SK-N-SH (cell line): ENCODE results near the gene SLC2A8. TPM values are rescaled to one million over a fixed set of nuclear protein-coding genes. Genes with fewer than 3 reads are reported as not detected.

ENCODE experiments used
- CTCF ChIA-PET: fragments of 300-600, 350-600 bp; formaldehyde crosslinking; extraction: SDS; loops from one replicate; lab custom pipeline; 2021; lab: Yijun Ruan, JAX
- POLR2A ChIA-PET: fragments of 350-600 bp; sonication (Branson Sonifier 250); formaldehyde crosslinking; extraction: SDS; loops from one replicate; lab custom pipeline; 2020; ENCODE audit warnings: antibody characterized with exemption, inconsistent platforms; lab: Yijun Ruan, JAX
- DNase-seq: peaks from one replicate; pipeline ENCODE4 v3.0.0; 2012
- H2AFZ ChIP-seq: fragments of 200-600 bp; sonication (generic); 2 replicates; pipeline ENCODE4 v1.8.1; 2016; ENCODE audit warnings: antibody characterized with exemption, mild to moderate bottlenecking, low read depth
- H3F3A ChIP-seq: fragments of 200-600 bp; sonication (generic); replicated peaks from 2 replicates; pipeline ENCODE3; 2016; ENCODE audit warnings: antibody characterized with exemption, mild to moderate bottlenecking; ENCODE audit not compliant: insufficient read depth
- H3K27ac ChIP-seq, 2 experiments: fragments of 200-500 bp in 1 of 2; fragments of 200-600 bp in 1 of 2; sonication (Bioruptor generic) in 1 of 2; sonication (generic), shearing (Covaris generic) in 1 of 2; 2 replicates each; pipeline versions ENCODE4 v1.5.1 to v1.6.1; 2014 to 2016; ENCODE audit warnings: low read depth in 2 of 2, inconsistent platforms in 1 of 2, low read length in 1 of 2, mild to moderate bottlenecking in 1 of 2, mixed read lengths in 1 of 2
- H3K27me3 ChIP-seq: fragments of 200-600 bp; sonication (generic), shearing (Covaris generic); 2 replicates; pipeline ENCODE4 v1.6.1; 2016; ENCODE audit warnings: mixed run types; ENCODE audit not compliant: insufficient read depth
- H3K36me3 ChIP-seq, 2 experiments: fragments of 200-500 bp in 1 of 2; fragments of 200-600 bp in 1 of 2; sonication (Bioruptor generic) in 1 of 2; sonication (generic) in 1 of 2; replicated peaks in 1 of 2; 2 replicates each; pipeline versions ENCODE3 to v1.5.1; 2014 to 2016; ENCODE audit warnings: low read length in 1 of 2, mild to moderate bottlenecking in 1 of 2; ENCODE audit not compliant: insufficient read depth in 2 of 2, control insufficient read depth in 1 of 2
- H3K4me1 ChIP-seq, 2 experiments: fragments of 200-500 bp in 1 of 2; fragments of 200-600 bp in 1 of 2; sonication (Bioruptor generic) in 1 of 2; sonication (generic), shearing (Covaris generic) in 1 of 2; 2 replicates each; pipeline versions ENCODE4 v1.5.1 to v1.6.1; 2014 to 2016; ENCODE audit warnings: low read depth in 1 of 2, low read length in 1 of 2, mixed run types in 1 of 2; ENCODE audit not compliant: insufficient read depth in 2 of 2, control insufficient read depth in 1 of 2
- H3K4me2 ChIP-seq: fragments of 200-600 bp; sonication (generic), shearing (Covaris generic); 2 replicates; pipeline ENCODE4 v1.6.1; 2017; ENCODE audit warnings: mixed run types
- H3K4me3 ChIP-seq, 2 experiments: fragments of 200-500 bp in 1 of 2; fragments of 200-600 bp in 1 of 2; sonication (Bioruptor generic) in 1 of 2; sonication (generic), shearing (Covaris generic) in 1 of 2; 2 replicates each; pipeline versions ENCODE4 v1.5.1 to v1.8.1; 2014 to 2016; ENCODE audit warnings: low read depth in 2 of 2, inconsistent platforms in 1 of 2, low read length in 1 of 2, mild to moderate bottlenecking in 1 of 2, mixed read lengths in 1 of 2, moderate library complexity in 1 of 2
- H3K79me2 ChIP-seq: fragments of 200-600 bp; sonication (generic); 2 replicates; pipeline ENCODE4 v1.8.1; 2017; ENCODE audit warnings: mild to moderate bottlenecking; ENCODE audit not compliant: insufficient read depth
- H3K9ac ChIP-seq: fragments of 200-600 bp; sonication (generic); 2 replicates; pipeline ENCODE4 v1.6.1; 2017; ENCODE audit warnings: mixed run types
- H3K9me2 ChIP-seq: fragments of 200-600 bp; sonication (generic); 2 replicates; pipeline ENCODE4 v1.6.1; 2017; ENCODE audit warnings: mixed run types
- H3K9me3 ChIP-seq: fragments of 200-600 bp; sonication (generic); 2 replicates; pipeline ENCODE4 v1.6.1; 2017; ENCODE audit warnings: mixed run types, mild to moderate bottlenecking, moderate library complexity
- H4K20me1 ChIP-seq: fragments of 200-600 bp; sonication (generic); 2 replicates; pipeline ENCODE4 v1.6.1; 2017; ENCODE audit warnings: mild to moderate bottlenecking, mixed run types; ENCODE audit not compliant: insufficient read depth
- CHD2 ChIP-seq: fragments of 150-350 bp; IDR thresholded peaks from 2 replicates; pipeline ENCODE4 v1.6.1; 2018; ENCODE audit warnings: low read length; ENCODE audit not compliant: partially characterized antibody
- CTCF ChIP-seq: fragments of 200-600 bp; sonication (generic); IDR thresholded peaks from 2 replicates; pipeline ENCODE4 v1.6.1; 2017; ENCODE audit warnings: antibody characterized with exemption, mild to moderate bottlenecking, moderate library complexity
- ELF1 ChIP-seq: IDR thresholded peaks from 2 replicates; pipeline ENCODE4 v1.4.0; 2012
- EZH2phosphoT487 ChIP-seq: fragments of 200-600 bp; sonication (generic); IDR thresholded peaks from 2 replicates; pipeline ENCODE4 v1.6.1; 2017; ENCODE audit warnings: low read depth, mixed run types, mild to moderate bottlenecking, antibody characterized with exemption, moderate library complexity, borderline replicate concordance
- FOSL2 ChIP-seq: IDR thresholded peaks from 2 replicates; pipeline ENCODE4 v1.4.0; 2012; ENCODE audit warnings: low read depth, mild to moderate bottlenecking, moderate library complexity, borderline replicate concordance
- GABPA ChIP-seq: IDR thresholded peaks from 2 replicates; pipeline ENCODE4 v1.4.0; 2012; ENCODE audit warnings: low read depth, mild to moderate bottlenecking
- GATA2 ChIP-seq: sonication (generic); formaldehyde crosslinking; IDR thresholded peaks from 2 replicates; pipeline ENCODE4 v1.5.0; 2020; ENCODE audit warnings: mild to moderate bottlenecking, missing genetic modification reagents
- IRF3 ChIP-seq: fragments of 150-350 bp; IDR thresholded peaks from 2 replicates; pipeline ENCODE4 v1.6.1; 2016; ENCODE audit warnings: mild to moderate bottlenecking, low read depth, low read length
- JUND ChIP-seq: IDR thresholded peaks from 2 replicates; pipeline ENCODE4 v1.4.0; 2012
- MAX ChIP-seq: IDR thresholded peaks from 2 replicates; pipeline ENCODE4 v1.4.0; 2012; ENCODE audit warnings: low read depth
- MEF2A ChIP-seq: IDR thresholded peaks from 2 replicates; pipeline ENCODE4 v1.4.0; 2012; ENCODE audit warnings: low read depth, borderline replicate concordance
- MXI1 ChIP-seq: IDR thresholded peaks from 2 replicates; pipeline ENCODE4 v1.6.1; 2012; ENCODE audit warnings: mild to moderate bottlenecking, low read depth, low read length, improper control_type of control experiment
- NRF1 ChIP-seq: IDR thresholded peaks from 2 replicates; pipeline ENCODE4 v1.6.1; 2012; ENCODE audit warnings: low read depth, mild to moderate bottlenecking, low read length
- PBX3 ChIP-seq: IDR thresholded peaks from 2 replicates; pipeline ENCODE4; 2012
- RAD21 ChIP-seq: IDR thresholded peaks from 2 replicates; pipeline ENCODE4 v1.6.1; 2012; ENCODE audit warnings: mild to moderate bottlenecking, low read length
- RCOR1 ChIP-seq: fragments of 150-350 bp; IDR thresholded peaks from 2 replicates; pipeline ENCODE4 v1.6.1; 2017; ENCODE audit warnings: antibody characterized with exemption, low read length
- RFX5 ChIP-seq: IDR thresholded peaks from 2 replicates; pipeline ENCODE4 v1.6.1; 2012; ENCODE audit warnings: mild to moderate bottlenecking, improper control_type of control experiment, low read length
- RXRA ChIP-seq: IDR thresholded peaks from 2 replicates; pipeline ENCODE4 v1.4.0; 2012; ENCODE audit warnings: low read depth, mild to moderate bottlenecking, borderline replicate concordance
- SIN3A ChIP-seq: IDR thresholded peaks from 2 replicates; pipeline ENCODE4 v1.6.1; 2012; ENCODE audit warnings: low read depth, mild to moderate bottlenecking, low read length, moderate library complexity, borderline replicate concordance
- TAF1 ChIP-seq: IDR thresholded peaks from 2 replicates; pipeline ENCODE4 v1.6.1; 2012; ENCODE audit warnings: low read depth, mild to moderate bottlenecking, low read length, moderate library complexity, borderline replicate concordance
- TCF12 ChIP-seq: IDR thresholded peaks from 2 replicates; pipeline ENCODE4 v1.4.0; 2012
- USF1 ChIP-seq: IDR thresholded peaks from 2 replicates; pipeline ENCODE4 v1.4.0; 2012; ENCODE audit warnings: low read depth, borderline replicate concordance
- USF2 ChIP-seq: fragments of 150-350 bp; IDR thresholded peaks from 2 replicates; pipeline ENCODE4 v1.6.1; 2017; ENCODE audit warnings: antibody characterized with exemption, low read length, low read depth, borderline replicate concordance
- YY1 ChIP-seq: IDR thresholded peaks from 2 replicates; pipeline ENCODE4 v1.4.0; 2012; ENCODE audit warnings: low read depth, mild to moderate bottlenecking
- ZBTB33 ChIP-seq: IDR thresholded peaks from 2 replicates; pipeline ENCODE4 v1.4.0; 2012; ENCODE audit warnings: low read depth, borderline replicate concordance
- WGBS: methylation state at CpG from one replicate; pipeline ENCODE4 v1.1.6; 2017; ENCODE audit warnings: low lambda C conversion rate; 5-methylcytosine and 5-hydroxymethylcytosine counted together
- polyA plus RNA-seq, 3 experiments: library from polyadenylated mRNA; depleted of rRNA; stranded (reverse); fragments of >200 nt; gene quantifications; 2 replicates each; pipeline ENCODE4 v1.2.3, GENCODE V29; 2012

SLC2A8 gene
- polyA plus RNA-seq, 1 of the 3 experiments (the other 2 are of a cell fraction) = 15.1 TPM

GRCh38 chr9:127388037-127388855 lies 8.7 kb upstream of the SLC2A8 start:
- ChIA-PET POLR2A (interaction anchor here (0.6 to 0.7 kb wide), 2 partner anchors 81 to 413 kb away, joined by 3 read pairs; no protein-coding TSS in a partner anchor), CTCF (interaction anchor here (1.1 kb wide), 1 partner anchor 29 kb away, joined by 3 read pairs; no protein-coding TSS in a partner anchor)
- Histone ChIP-seq H3K9ac (peak overlapping the region; percentile 41), H3K4me2 (peak overlapping the region; percentile 60), H3K4me1 (peaks cover 0 to 9% of the 10 kb centered on the region in 2 experiments; a peak in 2 of 4 replicates), H4K20me1 (no peaks in the 10 kb centered on the region; the same call in 1 of the 2 replicates), H3K9me3 (no peaks in the 10 kb centered on the region), H2AFZ (peak overlapping the region; percentile 58; the same call in 1 of the 2 replicates), H3K36me3 (no peaks in the 10 kb centered on the region), H3K27ac (peak overlapping the region; percentile 7 to 80; a peak in 3 of 4 replicates), H3K27me3 (no peaks in the 10 kb centered on the region), H3F3A (peaks cover 26% of the 10 kb centered on the region), H3K4me3 (no peak overlapping the region), H3K79me2 (no peaks in the 10 kb centered on the region), H3K9me2 (no peaks in the 10 kb centered on the region)
- 32% methylated on average over 10 of the region's 10 CpGs for WGBS
- DNase-seq = no peak
- no peak for TF ChIP-seq RFX5
- TF ChIP-seq JUND = peak; percentile 89
- TF ChIP-seq ZBTB33 = peak; percentile 68; the same call in 1 of the 2 replicates
- peak; percentile 94 for TF ChIP-seq TCF12
- no peak for TF ChIP-seq NRF1
- TF ChIP-seq CTCF = no peak
- no peak for TF ChIP-seq TAF1
- TF ChIP-seq MEF2A = no peak
- no peak for TF ChIP-seq GATA2
- TF ChIP-seq FOSL2 = peak; percentile 83
- peak; percentile 91 for TF ChIP-seq PBX3
- no peak for TF ChIP-seq ELF1
- no peak for TF ChIP-seq RCOR1
- peak; percentile 24; the same call in 1 of the 2 replicates for TF ChIP-seq GABPA
- TF ChIP-seq MAX = peak; percentile 93
- TF ChIP-seq RXRA = no peak; the same call in 1 of the 2 replicates
- peak; percentile 70; the same call in 1 of the 2 replicates for TF ChIP-seq SIN3A
- no peak for TF ChIP-seq CHD2
- no peak for TF ChIP-seq EZH2phosphoT487
- TF ChIP-seq USF1 = no peak; the same call in none of the 2 replicates
- no peak for TF ChIP-seq MXI1
- TF ChIP-seq IRF3 = no peak
- TF ChIP-seq RAD21 = no peak
- no peak for TF ChIP-seq USF2
- TF ChIP-seq YY1 = no peak
